Measurements from ENCODE around the gene EFCAB12.

Gene EFCAB12

GRCh38 chr3:129442486-129442885, 14.1 kb upstream of the EFCAB12 start:
- Histone ChIP-seq H3K27me3 (ENCODE audit: low read depth, low read length) (no peaks in the 10 kb centered on the region), H3K4me1 (ENCODE audit: control insufficient read depth in 1 of 2, insufficient read depth in 2 of 2, low read length in 2 of 2) (peaks cover 11 to 36% of the 10 kb centered on the region in 2 donors), H3K9me3 (ENCODE audit: control insufficient read depth in 1 of 2, low read length in 2 of 2) (no peaks in the 10 kb centered on the region), H3K4me3 (ENCODE audit: low read depth in 1 of 2, low read length in 2 of 2) (no peak overlapping the region), H3K27ac (ENCODE audit: low read length) (peak overlapping the region; percentile 64), H3K36me3 (ENCODE audit: control insufficient read depth in 1 of 2, insufficient read depth in 2 of 2, low read length in 2 of 2) (peaks cover 2 to 6% of the 10 kb centered on the region in 2 donors)

- no peaks in the 10 kb centered on the region for H3K27me3 ChIP-seq (ENCODE audit: low read depth, low read length)
- no peaks in the 10 kb centered on the region for H3K9me3 ChIP-seq (ENCODE audit: control insufficient read depth in 1 of 2, low read length in 2 of 2)
- H3K4me1 ChIP-seq (ENCODE audit: control insufficient read depth in 1 of 2, insufficient read depth in 2 of 2, low read length in 2 of 2), result peaks cover 11 to 36% of the 10 kb centered on the region in 2 donors
- H3K36me3 ChIP-seq (ENCODE audit: control insufficient read depth in 1 of 2, insufficient read depth in 2 of 2, low read length in 2 of 2), result peaks cover 7 to 11% of the 10 kb centered on the region in 2 donors
- H3K27ac ChIP-seq (ENCODE audit: low read length), result peak overlapping the region; percentile 64
- H3K4me3 ChIP-seq (ENCODE audit: low read depth in 1 of 2, low read length in 2 of 2), result peak overlapping the region; percentile 10 to 92
Measured at GRCh38 chr3:129441782-129442181, 13.3 kb upstream of the EFCAB12 start.

GRCh38 chr3:129441215-129441614, 12.8 kb upstream of the EFCAB12 start:
- peaks cover 11 to 36% of the 10 kb centered on the region in 2 donors for H3K4me1 ChIP-seq (ENCODE audit: control insufficient read depth in 1 of 2, insufficient read depth in 2 of 2, low read length in 2 of 2)
- peaks cover 11 to 17% of the 10 kb centered on the region in 2 donors for H3K36me3 ChIP-seq (ENCODE audit: control insufficient read depth in 1 of 2, insufficient read depth in 2 of 2, low read length in 2 of 2)
- no peaks in the 10 kb centered on the region for H3K27me3 ChIP-seq (ENCODE audit: low read depth, low read length)
- H3K27ac ChIP-seq (ENCODE audit: low read length), result peak overlapping the region; percentile 94
- H3K9me3 ChIP-seq (ENCODE audit: control insufficient read depth in 1 of 2, low read length in 2 of 2), result no peaks in the 10 kb centered on the region
- H3K4me3 ChIP-seq (ENCODE audit: low read depth in 1 of 2, low read length in 2 of 2), result peak overlapping the region; percentile 88 to 92

- Histone ChIP-seq H3K36me3 (ENCODE audit: control insufficient read depth in 1 of 2, insufficient read depth in 2 of 2, low read length in 2 of 2) (peaks cover 11 to 19% of the 10 kb centered on the region in 2 donors), H3K4me1 (ENCODE audit: control insufficient read depth in 1 of 2, insufficient read depth in 2 of 2, low read length in 2 of 2) (peaks cover 11 to 36% of the 10 kb centered on the region in 2 donors), H3K9me3 (ENCODE audit: control insufficient read depth in 1 of 2, low read length in 2 of 2) (no peaks in the 10 kb centered on the region), H3K27ac (ENCODE audit: low read length) (peak overlapping the region; percentile 94), H3K27me3 (ENCODE audit: low read depth, low read length) (no peaks in the 10 kb centered on the region), H3K4me3 (ENCODE audit: low read depth in 1 of 2, low read length in 2 of 2) (peak overlapping the region; percentile 88 to 92)
Measured at GRCh38 chr3:129440618-129441190, 12.3 kb upstream of the EFCAB12 start.

GRCh38 chr3:129439817-129440617, 11.6 kb upstream of the EFCAB12 start, which contains the start of the genes IFT122 and MBD4:
TSS of gene IFT122 (plus strand) at chr3:129440224. CDS start at chr3:129440331, 107 bp downstream.
TSS of gene MBD4 (minus strand) at chr3:129439948. CDS start at chr3:129439833, 115 bp downstream.
- Histone ChIP-seq H3K4me3 (ENCODE audit: low read depth in 1 of 2, low read length in 2 of 2) (peak within 1 kb of the TSS; percentile 88 to 92), H3K9me3 (ENCODE audit: control insufficient read depth in 1 of 2, low read length in 2 of 2) (no peaks in the 10 kb centered on the region), H3K36me3 (ENCODE audit: control insufficient read depth in 1 of 2, insufficient read depth in 2 of 2, low read length in 2 of 2) (peaks cover 11 to 19% of the 10 kb centered on the region in 2 donors), H3K27me3 (ENCODE audit: low read depth, low read length) (no peaks in the 10 kb centered on the region), H3K4me1 (ENCODE audit: control insufficient read depth in 1 of 2, insufficient read depth in 2 of 2, low read length in 2 of 2) (peaks cover 11 to 36% of the 10 kb centered on the region in 2 donors), H3K27ac (ENCODE audit: low read length) (peak within 1 kb of the TSS; percentile 94)

GRCh38 chr3:129439226-129439816, 10.9 kb upstream of the EFCAB12 start:
- Histone ChIP-seq H3K27ac (ENCODE audit: low read length) (peak overlapping the region; percentile 87), H3K4me3 (ENCODE audit: low read depth in 1 of 2, low read length in 2 of 2) (peak overlapping the region; percentile 88 to 92), H3K4me1 (ENCODE audit: control insufficient read depth in 1 of 2, insufficient read depth in 2 of 2, low read length in 2 of 2) (peaks cover 11 to 36% of the 10 kb centered on the region in 2 donors), H3K27me3 (ENCODE audit: low read depth, low read length) (no peaks in the 10 kb centered on the region), H3K9me3 (ENCODE audit: control insufficient read depth in 1 of 2, low read length in 2 of 2) (no peaks in the 10 kb centered on the region), H3K36me3 (ENCODE audit: control insufficient read depth in 1 of 2, insufficient read depth in 2 of 2, low read length in 2 of 2) (peaks cover 11 to 19% of the 10 kb centered on the region in 2 donors)

GRCh38 chr3:129435367-129435766, 6.9 kb upstream of the EFCAB12 start:
- peaks cover 35 to 52% of the 10 kb centered on the region in 2 donors for H3K36me3 ChIP-seq (ENCODE audit: control insufficient read depth in 1 of 2, insufficient read depth in 2 of 2, low read length in 2 of 2)
- H3K9me3 ChIP-seq (ENCODE audit: control insufficient read depth in 1 of 2, low read length in 2 of 2), result no peaks in the 10 kb centered on the region
- no peaks in the 10 kb centered on the region for H3K27me3 ChIP-seq (ENCODE audit: low read depth, low read length)
- H3K27ac ChIP-seq (ENCODE audit: low read length), result no peak overlapping the region
- H3K4me3 ChIP-seq (ENCODE audit: low read depth in 1 of 2, low read length in 2 of 2), result no peak overlapping the region
- H3K4me1 ChIP-seq (ENCODE audit: control insufficient read depth in 1 of 2, insufficient read depth in 2 of 2, low read length in 2 of 2), result peaks cover 0 to 12% of the 10 kb centered on the region in 2 donors

GRCh38 chr3:129434140-129434539, 5.7 kb upstream of the EFCAB12 start:
- H3K27ac ChIP-seq (ENCODE audit: low read length), result no peak overlapping the region
- no peaks in the 10 kb centered on the region for H3K9me3 ChIP-seq (ENCODE audit: control insufficient read depth in 1 of 2, low read length in 2 of 2)
- H3K4me3 ChIP-seq (ENCODE audit: low read depth in 1 of 2, low read length in 2 of 2), result no peak overlapping the region
- H3K27me3 ChIP-seq (ENCODE audit: low read depth, low read length), result no peaks in the 10 kb centered on the region
- peaks cover 0 to 12% of the 10 kb centered on the region in 2 donors for H3K4me1 ChIP-seq (ENCODE audit: control insufficient read depth in 1 of 2, insufficient read depth in 2 of 2, low read length in 2 of 2)
- H3K36me3 ChIP-seq (ENCODE audit: control insufficient read depth in 1 of 2, insufficient read depth in 2 of 2, low read length in 2 of 2), result peaks cover 35 to 52% of the 10 kb centered on the region in 2 donors

GRCh38 chr3:129433565-129433964, 5.1 kb upstream of the EFCAB12 start:
- Histone ChIP-seq H3K4me1 (ENCODE audit: control insufficient read depth in 1 of 2, insufficient read depth in 2 of 2, low read length in 2 of 2) (peaks cover 0 to 7% of the 10 kb centered on the region in 2 donors), H3K9me3 (ENCODE audit: control insufficient read depth in 1 of 2, low read length in 2 of 2) (no peaks in the 10 kb centered on the region), H3K36me3 (ENCODE audit: control insufficient read depth in 1 of 2, insufficient read depth in 2 of 2, low read length in 2 of 2) (peaks cover 35 to 52% of the 10 kb centered on the region in 2 donors), H3K4me3 (ENCODE audit: low read depth in 1 of 2, low read length in 2 of 2) (no peak overlapping the region), H3K27me3 (ENCODE audit: low read depth, low read length) (no peaks in the 10 kb centered on the region), H3K27ac (ENCODE audit: low read length) (no peak overlapping the region)

GRCh38 chr3:129432671-129433070, 4.2 kb upstream of the EFCAB12 start:
- H3K36me3 ChIP-seq (ENCODE audit: control insufficient read depth in 1 of 2, insufficient read depth in 2 of 2, low read length in 2 of 2), result peaks cover 35 to 47% of the 10 kb centered on the region in 2 donors
- peaks cover 0 to 7% of the 10 kb centered on the region in 2 donors for H3K4me1 ChIP-seq (ENCODE audit: control insufficient read depth in 1 of 2, insufficient read depth in 2 of 2, low read length in 2 of 2)

GRCh38 chr3:129432036-129432435, 3.6 kb upstream of the EFCAB12 start:
- no peak overlapping the region for H3K27ac ChIP-seq (ENCODE audit: low read length)
- no peak overlapping the region for H3K4me3 ChIP-seq (ENCODE audit: low read depth in 1 of 2, low read length in 2 of 2)
- H3K9me3 ChIP-seq (ENCODE audit: control insufficient read depth in 1 of 2, low read length in 2 of 2), result no peaks in the 10 kb centered on the region
- H3K36me3 ChIP-seq (ENCODE audit: control insufficient read depth in 1 of 2, insufficient read depth in 2 of 2, low read length in 2 of 2), result peaks cover 31 to 44% of the 10 kb centered on the region in 2 donors
- H3K27me3 ChIP-seq (ENCODE audit: low read depth, low read length), result no peaks in the 10 kb centered on the region
- H3K4me1 ChIP-seq (ENCODE audit: control insufficient read depth in 1 of 2, insufficient read depth in 2 of 2, low read length in 2 of 2), result peaks cover 0 to 10% of the 10 kb centered on the region in 2 donors

More at GRCh38 chr3:129432671-129433070, 4.2 kb upstream of the EFCAB12 start:
- Histone ChIP-seq H3K27me3 (ENCODE audit: low read depth, low read length) (no peaks in the 10 kb centered on the region), H3K9me3 (ENCODE audit: control insufficient read depth in 1 of 2, low read length in 2 of 2) (no peaks in the 10 kb centered on the region), H3K27ac (ENCODE audit: low read length) (no peak overlapping the region), H3K4me3 (ENCODE audit: low read depth in 1 of 2, low read length in 2 of 2) (no peak overlapping the region)
